Amygdala (tissue), 56 donors: ENCODE results near the gene NCOA3.
A peak's percentile ranks its signal among the peaks of the same experiment; 100 is the strongest.

Experiments used
- DNase-seq, 56 donors: peaks; one replicate each; lab custom pipeline; 2025; lab: John Stamatoyannopoulos, UW

NCOA3 gene

GRCh38 chr20:47691625-47692024 is 189.9 kb downstream of the NCOA3 start:
- no peak for DNase-seq

GRCh38 chr20:47694021-47694818 is 192.5 kb downstream of the NCOA3 start:
- DNase-seq: no peak

GRCh38 chr20:47696856-47697255 is 195.2 kb downstream of the NCOA3 start:
- no peak for DNase-seq

- DNase-seq: no peak
Measured at GRCh38 chr20:47698142-47698541, 196.5 kb downstream of the NCOA3 start.

GRCh38 chr20:47699818-47700217 is 198.1 kb downstream of the NCOA3 start:
- no peak for DNase-seq

- no peak for DNase-seq
Measured at GRCh38 chr20:47700327-47700726, 198.6 kb downstream of the NCOA3 start.

GRCh38 chr20:47701612-47702011 is 199.9 kb downstream of the NCOA3 start:
- DNase-seq: peak in 2 of 56 donors; percentile 18 to 22

- no peak for DNase-seq
Measured at GRCh38 chr20:47703748-47704147, 202.1 kb downstream of the NCOA3 start.

GRCh38 chr20:47704746-47705496 is 203.2 kb downstream of the NCOA3 start:
- DNase-seq: peak in 17 of 56 donors; percentile 13 to 45 (median 29)

GRCh38 chr20:47705497-47705856 is 203.8 kb downstream of the NCOA3 start:
- DNase-seq: no peak

- no peak for DNase-seq
Measured at GRCh38 chr20:47706345-47706744, 204.7 kb downstream of the NCOA3 start.
